HG02610 (cell line): Measurements from ENCODE around the gene HAX1.
A peak's percentile ranks its signal among the peaks of the same experiment; 100 is the strongest.
"Not testable (repeated sequence)": the region's sequence is repeated elsewhere in the genome, so short reads cannot be mapped to it uniquely, and the experiment has no call there.

ENCODE experiments used
- ATAC-seq: cut with Tn5 transposase; IDR thresholded peaks from one replicate; pipeline ENCODE4 v1.9.1; 2021; ENCODE audit warnings: mild to moderate bottlenecking, moderate library complexity; ENCODE audit not compliant: unreplicated experiment

The HAX1 gene

GRCh38 chr1:154276797-154277196 is 4.4 kb downstream of the HAX1 start:
- ATAC-seq, result no peak

- ATAC-seq, result not testable (repeated sequence)
These were observed 15.2 kb downstream of the HAX1 start for GRCh38 chr1:154287591-154287990.

GRCh38 chr1:154288661-154289060 is 16.2 kb downstream of the HAX1 start:
- ATAC-seq, result no peak

- ATAC-seq, result no peak
These were observed 18.5 kb downstream of the HAX1 start for GRCh38 chr1:154290921-154291320.

GRCh38 chr1:154295408-154296235 is 23.2 kb downstream of the HAX1 start:
- ATAC-seq, result no peak

GRCh38 chr1:154301582-154301981 is 29.2 kb downstream of the HAX1 start:
- no peak for ATAC-seq

- ATAC-seq, result peak; percentile 74
These were observed 32.4 kb downstream of the HAX1 start for GRCh38 chr1:154304664-154305337.

- ATAC-seq, result no peak
These were observed 33.7 kb downstream of the HAX1 start for GRCh38 chr1:154306151-154306550.

GRCh38 chr1:154307670-154308270 is 35.3 kb downstream of the HAX1 start:
- not testable (repeated sequence) for ATAC-seq

- not testable (repeated sequence) for ATAC-seq
These were observed 36.7 kb downstream of the HAX1 start for GRCh38 chr1:154309136-154309535.

- ATAC-seq, result not testable (repeated sequence)
These were observed 40.0 kb downstream of the HAX1 start for GRCh38 chr1:154312229-154313065.

- no peak for ATAC-seq
These were observed 40.6 kb downstream of the HAX1 start for GRCh38 chr1:154313066-154313356.

GRCh38 chr1:154314226-154314625 is 41.8 kb downstream of the HAX1 start:
- not testable (repeated sequence) for ATAC-seq

- ATAC-seq, result no peak
These were observed 44.3 kb downstream of the HAX1 start for GRCh38 chr1:154316704-154317103.

- ATAC-seq, result no peak
These were observed 46.0 kb downstream of the HAX1 start for GRCh38 chr1:154318386-154318785.

- no peak for ATAC-seq
These were observed 48.6 kb downstream of the HAX1 start, which contains the start of gene AQP10 for GRCh38 chr1:154320882-154321608. AQP10 (plus strand) TSS chr1:154321093; CDS start chr1:154321156, 63 bp downstream.

- ATAC-seq, result not testable (repeated sequence)
These were observed 49.1 kb downstream of the HAX1 start for GRCh38 chr1:154321609-154321934.

GRCh38 chr1:154323493-154323892 is 51.1 kb downstream of the HAX1 start:
- ATAC-seq, result no peak

- ATAC-seq, result no peak
These were observed 51.8 kb downstream of the HAX1 start for GRCh38 chr1:154324241-154324640.
